ENCODE results near the gene SYCP2. TPM values are rescaled to one million over a fixed set of nuclear protein-coding genes. Genes with fewer than 3 reads are reported as not detected.

SYCP2 gene
- total and polyA plus RNA-seq, 2 of the 8 experiments (the other 6 are each of a cell fraction or from before 2014, with no cell fraction given): 0.02 to 0.50 TPM

GRCh38 chr20:59820204-59821041 lies 113.0 kb downstream of the SYCP2 start (continued):
- TF ChIP-seq KDM5A (IDR thresholded peaks at IDR 0.05; ENCODE audit: low read length) (no peak), E2F6 (IDR thresholded peaks at IDR 0.05) (no peak), TEAD4 (IDR thresholded peaks at IDR 0.05; ENCODE audit: low read depth, low read length) (no peak), USF2 (IDR thresholded peaks at IDR 0.05; ENCODE audit: low read length) (no peak), SP4 (IDR thresholded peaks at IDR 0.05; ENCODE audit: low read length) (no peak), RBBP5 (IDR thresholded peaks at IDR 0.05; ENCODE audit: borderline replicate concordance, low read depth, low read length) (no peak), CREB1 (IDR thresholded peaks at IDR 0.05) (no peak), POU5F1 (IDR thresholded peaks at IDR 0.05; ENCODE audit: low read depth, low read length) (no peak)
- TF ChIP-seq, protein P1, sequence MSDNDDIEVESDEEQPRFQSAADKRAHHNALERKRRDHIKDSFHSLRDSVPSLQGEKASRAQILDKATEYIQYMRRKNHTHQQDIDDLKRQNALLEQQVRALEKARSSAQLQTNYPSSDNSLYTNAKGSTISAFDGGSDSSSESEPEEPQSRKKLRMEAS (IDR thresholded peaks at IDR 0.05): no peak

Measured in H1 (cell line).